Measurements from ENCODE around the gene PTPRQ.

The PTPRQ gene

GRCh38 chr12:80677994-80678393 lies 234.0 kb downstream of the PTPRQ start:
- TF ChIP-seq CTCF (IDR thresholded peaks at IDR 0.05; ENCODE audit: low read depth, low read length) = no peak
- no peaks in the 10 kb centered on the region for H3K27me3 ChIP-seq (ENCODE audit: insufficient read depth, low read depth, severe bottlenecking)
- no peaks in the 10 kb centered on the region for H3K36me3 ChIP-seq

GRCh38 chr12:80679346-80680131 lies 235.5 kb downstream of the PTPRQ start:
- DNase-seq = no peak
- Histone ChIP-seq H3K27ac (no peak overlapping the region), H3K27me3 (ENCODE audit: insufficient read depth, low read depth, severe bottlenecking) (no peaks in the 10 kb centered on the region), H3K4me3 (ENCODE audit: low read depth, low read length) (no peak overlapping the region), H3K9me3 (ENCODE audit: severe bottlenecking) (no peaks in the 10 kb centered on the region), H3K36me3 (no peaks in the 10 kb centered on the region)
- TF ChIP-seq CTCF (IDR thresholded peaks at IDR 0.05; ENCODE audit: low read depth, low read length) = no peak

More at GRCh38 chr12:80677994-80678393, 234.0 kb downstream of the PTPRQ start:
- Histone ChIP-seq H3K27ac (no peak overlapping the region), H3K4me3 (ENCODE audit: low read depth, low read length) (no peak overlapping the region), H3K9me3 (ENCODE audit: severe bottlenecking) (no peaks in the 10 kb centered on the region)
- no peak for DNase-seq

- TF ChIP-seq CTCF (IDR thresholded peaks at IDR 0.05; ENCODE audit: low read depth, low read length) = no peak
- no peaks in the 10 kb centered on the region for H3K27me3 ChIP-seq (ENCODE audit: insufficient read depth, low read depth, severe bottlenecking)
- no peak overlapping the region for H3K27ac ChIP-seq
- no peak overlapping the region for H3K4me3 ChIP-seq (ENCODE audit: low read depth, low read length)
- no peaks in the 10 kb centered on the region for H3K36me3 ChIP-seq
- no peak for DNase-seq
- no peaks in the 10 kb centered on the region for H3K9me3 ChIP-seq (ENCODE audit: severe bottlenecking)
Observed at GRCh38 chr12:80681287-80681686, 237.3 kb downstream of the PTPRQ start.

GRCh38 chr12:80681786-80682185 lies 237.8 kb downstream of the PTPRQ start:
- Histone ChIP-seq H3K36me3 (no peaks in the 10 kb centered on the region), H3K9me3 (ENCODE audit: severe bottlenecking) (no peaks in the 10 kb centered on the region), H3K4me3 (ENCODE audit: low read depth, low read length) (no peak overlapping the region), H3K27me3 (ENCODE audit: insufficient read depth, low read depth, severe bottlenecking) (no peaks in the 10 kb centered on the region), H3K27ac (no peak overlapping the region)
- no peak for TF ChIP-seq CTCF (IDR thresholded peaks at IDR 0.05; ENCODE audit: low read depth, low read length)
- DNase-seq = no peak

GRCh38 chr12:80684077-80684495 lies 240.1 kb downstream of the PTPRQ start:
- no peak for DNase-seq
- Histone ChIP-seq H3K9me3 (ENCODE audit: severe bottlenecking) (no peaks in the 10 kb centered on the region), H3K4me3 (ENCODE audit: low read depth, low read length) (no peak overlapping the region), H3K36me3 (no peaks in the 10 kb centered on the region), H3K27me3 (ENCODE audit: insufficient read depth, low read depth, severe bottlenecking) (no peaks in the 10 kb centered on the region), H3K27ac (no peak overlapping the region)
- no peak for TF ChIP-seq CTCF (IDR thresholded peaks at IDR 0.05; ENCODE audit: low read depth, low read length)

GRCh38 chr12:80690090-80690489 lies 246.1 kb downstream of the PTPRQ start:
- Histone ChIP-seq H3K27ac (no peak overlapping the region), H3K36me3 (no peaks in the 10 kb centered on the region), H3K9me3 (ENCODE audit: severe bottlenecking) (no peaks in the 10 kb centered on the region), H3K27me3 (ENCODE audit: insufficient read depth, low read depth, severe bottlenecking) (no peaks in the 10 kb centered on the region), H3K4me3 (ENCODE audit: low read depth, low read length) (no peak overlapping the region)
- TF ChIP-seq CTCF (IDR thresholded peaks at IDR 0.05; ENCODE audit: low read depth, low read length) = no peak
- no peak for DNase-seq
